Endothelial cell of umbilical vein (primary cell): Measurements from ENCODE around the gene BBX. TPM values are rescaled to one million over a fixed set of nuclear protein-coding genes. Genes with fewer than 3 reads are reported as not detected.

Experiments used
- BruUV-seq: library from RNA; stranded (reverse); fragments of 400-500 nt; replicated peaks from 2 replicates; lab custom pipeline; 2021; lab: Mats Ljungman, UMichigan
- CTCF ChIA-PET: fragments of 300-600, 350-600 bp; sonication (Branson Sonifier 250); formaldehyde crosslinking; loops from one replicate; lab custom pipeline; 2021; ENCODE audit warnings: antibody characterized with exemption, inconsistent platforms; lab: Charles Lee
- POLR2A ChIA-PET: fragments of 300-600, 350-600 bp; sonication (Branson Sonifier 250); formaldehyde crosslinking; loops from one replicate; lab custom pipeline; 2021; ENCODE audit warnings: antibody characterized with exemption, inconsistent platforms; lab: Charles Lee
- DNase-seq: peaks from one replicate; pipeline ENCODE4 v3.0.0-alpha.2; 2011; ENCODE audit warnings: low read depth, low spot score
- FAIRE-seq: peaks from 2 replicates; lab custom pipeline; 2011; peaks lifted over from hg19 to GRCh38; lab: Jason Lieb, UNC
- H2AFZ ChIP-seq: 2 replicates; pipeline ENCODE4 v1.6.0; 2012; ENCODE audit warnings: low read depth, low read length, control low read depth, inconsistent platforms
- H3K27ac ChIP-seq: 2 replicates; pipeline ENCODE4 v1.5.1; 2011; ENCODE audit warnings: low read depth, mild to moderate bottlenecking, control low read depth, low read length, moderate library complexity; ENCODE audit not compliant: insufficient read depth
- H3K27me3 ChIP-seq, 2 experiments: 2 replicates each; pipeline versions ENCODE4 v1.6.0 to v1.6.1; 2011; ENCODE audit warnings: low read length in 2 of 2, mixed read lengths in 1 of 2; ENCODE audit not compliant: control insufficient read depth in 2 of 2, insufficient read depth in 2 of 2
- H3K36me3 ChIP-seq, 2 experiments: 2 replicates in 1 of 2; 3 replicates in 1 of 2; pipeline ENCODE4 v1.5.1; 2011; ENCODE audit warnings: low read length in 2 of 2, mild to moderate bottlenecking in 1 of 2, moderate library complexity in 1 of 2; ENCODE audit not compliant: control insufficient read depth in 2 of 2, insufficient read depth in 2 of 2; ENCODE audit errors: extremely low read depth in 1 of 2
- H3K4me1 ChIP-seq: 3 replicates; pipeline ENCODE4 v1.5.1; 2011; ENCODE audit warnings: mild to moderate bottlenecking, low read length; ENCODE audit not compliant: control insufficient read depth, insufficient read depth; ENCODE audit errors: extremely low read depth
- H3K4me2 ChIP-seq: 2 replicates; pipeline ENCODE4 v1.6.1; 2011; ENCODE audit warnings: low read length, control low read depth, mixed read lengths; ENCODE audit not compliant: insufficient read depth
- H3K4me3 ChIP-seq, 3 experiments: fragments of 200-600 bp in 1 of 3; sonication (generic), shearing (Covaris generic) in 1 of 3; replicated peaks in 1 of 3; 2 replicates each; pipeline ENCODE4 v1.5.1; 2011 to 2016; ENCODE audit warnings: control low read depth in 3 of 3, low read length in 3 of 3, mild to moderate bottlenecking in 2 of 3, inconsistent platforms in 1 of 3, low read depth in 1 of 3, moderate library complexity in 1 of 3; ENCODE audit not compliant: insufficient read depth in 1 of 3
- H3K79me2 ChIP-seq: 2 replicates; pipeline ENCODE4 v1.6.0; 2012; ENCODE audit warnings: low read length, inconsistent platforms; ENCODE audit not compliant: control insufficient read depth, insufficient read depth
- H3K9ac ChIP-seq: replicated peaks from 2 replicates; pipeline ENCODE3; 2011; ENCODE audit warnings: low read length, control low read depth; ENCODE audit not compliant: insufficient read depth; ENCODE audit errors: extremely low read depth
- H3K9me1 ChIP-seq: replicated peaks from 3 replicates; pipeline ENCODE4 v1.6.0; 2011; ENCODE audit warnings: mild to moderate bottlenecking, low read length; ENCODE audit not compliant: control insufficient read depth, insufficient read depth; ENCODE audit errors: extremely low read depth
- H3K9me3 ChIP-seq: replicated peaks from 2 replicates; pipeline ENCODE4 v1.5.1; 2012; ENCODE audit warnings: low read length, inconsistent platforms; ENCODE audit not compliant: control insufficient read depth, insufficient read depth
- H4K20me1 ChIP-seq: replicated peaks from 2 replicates; pipeline ENCODE3; 2011; ENCODE audit warnings: mild to moderate bottlenecking, low read length; ENCODE audit not compliant: control insufficient read depth, insufficient read depth; ENCODE audit errors: extremely low read depth
- CTCF ChIP-seq, 2 donors: IDR thresholded peaks; 1 replicate in 1 of 2; 2 replicates in 1 of 2; pipeline ENCODE4 v1.5.1; 2011; ENCODE audit warnings: low read length in 2 of 2, mild to moderate bottlenecking in 2 of 2, moderate library complexity in 2 of 2, control low read depth in 1 of 2, inconsistent platforms in 1 of 2, low read depth in 1 of 2; ENCODE audit not compliant: insufficient read depth in 1 of 2; ENCODE audit errors: extremely low read depth in 1 of 2
- EZH2 ChIP-seq: IDR thresholded peaks from 2 replicates; pipeline ENCODE4 v1.6.1; 2012; ENCODE audit warnings: borderline replicate concordance, low read depth, mild to moderate bottlenecking, moderate library complexity, low read length, inconsistent platforms; ENCODE audit not compliant: severe bottlenecking
- FOS ChIP-seq: IDR thresholded peaks from 2 replicates; pipeline ENCODE4 v1.6.1; 2011; ENCODE audit warnings: mild to moderate bottlenecking, low read length, moderate library complexity, borderline replicate concordance; ENCODE audit not compliant: insufficient read depth
- GATA2 ChIP-seq: IDR thresholded peaks from 2 replicates; pipeline ENCODE4 v1.7.0; 2011; ENCODE audit warnings: low read depth, mild to moderate bottlenecking, moderate library complexity, mixed read lengths, low read length; ENCODE audit not compliant: insufficient read length, insufficient read depth
- JUN ChIP-seq: IDR thresholded peaks from 2 replicates; pipeline ENCODE4 v1.6.1; 2011; ENCODE audit warnings: borderline replicate concordance, low read depth; ENCODE audit not compliant: insufficient read length, insufficient read depth
- MYC ChIP-seq: IDR thresholded peaks from one replicate; pipeline ENCODE4 v1.6.1; 2011; ENCODE audit warnings: mild to moderate bottlenecking, low read depth, low read length
- POLR2A ChIP-seq: IDR thresholded peaks from 2 replicates; pipeline ENCODE4 v1.6.1; 2012; ENCODE audit warnings: low read depth, mild to moderate bottlenecking, control low read depth, low read length
- POLR2AphosphoS5 ChIP-seq: IDR thresholded peaks from 2 replicates; pipeline ENCODE4 v1.6.1; 2012; ENCODE audit warnings: low read depth, mild to moderate bottlenecking, control low read depth, low read length, moderate library complexity; ENCODE audit not compliant: insufficient read depth
- dilution Hi-C: fragments of 300-500 bp; cut with MboI; formaldehyde crosslinking; loops from one replicate; pipeline ENCODE4 v1.15.0; 2019; ENCODE audit warnings: low sequenced_read_pairs; ENCODE audit not compliant: extremely low pct_ligation_motif_present
- intact Hi-C: fragments of 100-400 bp; cut with micrococcal nuclease; formaldehyde crosslinking; loops from one replicate; pipeline ENCODE4 v1.10.0; 2022
- polyA plus RNA-seq, 4 experiments: library from polyadenylated mRNA; depleted of rRNA in 3 of 4; stranded (reverse) in 3 of 4; unstranded in 1 of 4; fragments of >200 nt; gene quantifications; 2 replicates each; pipeline versions ENCODE4 v1.2.1 to v1.2.3, GENCODE V29; 2011 to 2012; ENCODE audit warnings: missing spikeins in 1 of 4
- total RNA-seq: library from RNA; stranded (reverse); gene quantifications from 2 replicates; pipeline ENCODE4 v1.2.3, GENCODE V29; 2021
- TF ChIP-seq, protein P1 (sequence below): IDR thresholded peaks from 2 replicates; pipeline ENCODE4 v1.6.1; 2011; ENCODE audit not compliant: insufficient read depth, insufficient read length

The BBX gene
- total and polyA plus RNA-seq, 2 donors (not counting 3 experiments of a cell fraction or from before 2014, with no cell fraction given) = 21.4 to 43.4 TPM

DNA sequence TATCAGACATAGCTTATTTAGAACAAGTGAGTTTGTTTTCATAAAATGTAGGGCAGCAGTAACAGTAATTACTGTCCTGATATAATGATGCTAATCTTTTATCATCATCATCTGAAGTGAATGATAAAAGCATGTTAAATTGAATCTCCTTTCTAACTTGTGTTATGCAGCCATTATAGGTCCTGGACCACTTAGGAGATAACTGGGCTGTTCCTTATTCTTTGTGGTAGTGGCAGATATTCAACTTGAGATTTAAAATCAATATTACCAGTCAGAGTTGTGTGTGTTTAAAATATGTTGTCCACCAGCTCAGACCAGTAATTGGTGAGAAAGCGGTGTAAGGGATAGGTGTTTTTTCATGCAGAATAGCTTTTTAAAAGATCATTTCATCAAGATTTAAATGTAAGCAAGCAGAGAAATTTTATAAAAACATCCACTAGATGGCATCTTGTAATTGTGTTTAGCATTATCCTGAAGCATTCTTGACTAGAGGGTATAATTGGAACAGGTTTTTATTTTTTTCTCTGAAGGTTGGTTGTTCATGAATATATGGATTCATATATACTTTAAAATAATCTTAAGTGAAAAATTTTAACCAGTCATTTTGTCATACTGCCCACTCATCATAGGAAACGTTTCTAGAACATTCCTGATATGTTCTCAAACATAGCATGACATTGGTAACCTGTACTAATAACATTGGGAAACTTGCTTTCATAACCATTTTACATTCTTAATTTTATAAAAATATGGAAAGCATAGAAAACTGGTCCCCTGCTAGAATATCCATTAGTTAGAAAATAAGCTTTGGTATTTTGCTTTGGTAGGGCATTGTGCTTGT, 153.9 kb downstream of the BBX start:
- H3K4me1 ChIP-seq = no peaks in the 10 kb centered on the region
- no peaks in the 10 kb centered on the region for H4K20me1 ChIP-seq
- no peaks in the 10 kb centered on the region for H3K9me1 ChIP-seq
- FAIRE-seq (peak; percentile 31), DNase-seq (peak; percentile 42)
- H2AFZ ChIP-seq = no peak overlapping the region
- no TSS peak for BruUV-seq
- H3K36me3 ChIP-seq = no peaks in the 10 kb centered on the region
- no peak for TF ChIP-seq POLR2A
- peak; percentile 20 to 31 for TF ChIP-seq CTCF (IDR thresholded peaks at IDR 0.05; ENCODE audit: extremely low read depth in 1 of 2, insufficient read depth in 1 of 2, low read depth in 1 of 2, low read length in 2 of 2)
- TF ChIP-seq JUN = no peak
- intact Hi-C loops (loop anchor here (1.0 to 5.0 kb wide), 5 partner anchors 65 to 251 kb away; no protein-coding TSS in a partner anchor), dilution Hi-C loops (no loop called here)
- H3K79me2 ChIP-seq = no peaks in the 10 kb centered on the region
- ChIA-PET CTCF (interaction anchor here (0.6 to 5.4 kb wide), 55 partner anchors 8 to 879 kb away, joined by 3 to 268 read pairs (median 5); no protein-coding TSS in a partner anchor), POLR2A (no interaction called here)
- no peaks in the 10 kb centered on the region for H3K9me3 ChIP-seq
- no peaks in the 10 kb centered on the region for H3K27me3 ChIP-seq
- no peak overlapping the region for H3K9ac ChIP-seq
- H3K27ac ChIP-seq = no peak overlapping the region
- no peak overlapping the region for H3K4me3 ChIP-seq
- H3K4me2 ChIP-seq = no peak overlapping the region

- FAIRE-seq (no peak), DNase-seq (no peak)
- TF ChIP-seq POLR2A (no peak), JUN (no peak), MYC (no peak), GATA2 (no peak), POLR2AphosphoS5 (no peak), EZH2 (no peak), FOS (no peak), CTCF (IDR thresholded peaks at IDR 0.05; ENCODE audit: extremely low read depth in 1 of 2, insufficient read depth in 1 of 2, low read depth in 1 of 2, low read length in 2 of 2) (no peak)
- TF ChIP-seq, protein P1, sequence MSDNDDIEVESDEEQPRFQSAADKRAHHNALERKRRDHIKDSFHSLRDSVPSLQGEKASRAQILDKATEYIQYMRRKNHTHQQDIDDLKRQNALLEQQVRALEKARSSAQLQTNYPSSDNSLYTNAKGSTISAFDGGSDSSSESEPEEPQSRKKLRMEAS = no peak
- H3K9me3 ChIP-seq = no peaks in the 10 kb centered on the region
- no peaks in the 10 kb centered on the region for H3K36me3 ChIP-seq
- no peaks in the 10 kb centered on the region for H3K4me1 ChIP-seq
- H3K4me3 ChIP-seq = no peak overlapping the region
- no peak overlapping the region for H3K27ac ChIP-seq
- H3K79me2 ChIP-seq = no peaks in the 10 kb centered on the region
- POLR2A ChIA-PET = no interaction called here
- no peaks in the 10 kb centered on the region for H3K9me1 ChIP-seq
- CTCF ChIA-PET = interaction anchor here (1.7 to 3.7 kb wide), 3 partner anchors 10 to 248 kb away, joined by 4 to 20 read pairs (median 4); no protein-coding TSS in a partner anchor
- no peaks in the 10 kb centered on the region for H4K20me1 ChIP-seq
- dilution Hi-C loops = no loop called here
- no peak overlapping the region for H2AFZ ChIP-seq
- BruUV-seq = no TSS peak
- no peaks in the 10 kb centered on the region for H3K27me3 ChIP-seq
- H3K4me2 ChIP-seq = no peak overlapping the region
- intact Hi-C loops = loop anchor here (5.0 kb wide), 2 partner anchors 103 to 247 kb away; no protein-coding TSS in a partner anchor
- no peak overlapping the region for H3K9ac ChIP-seq
These were observed 157.2 kb downstream of the BBX start for GRCh38 chr3:107679921-107680320.
